ENCODE results near the gene WWOX. TPM values are rescaled to one million over a fixed set of nuclear protein-coding genes. Genes with fewer than 3 reads are reported as not detected.

Gene WWOX
- total RNA-seq, 1 donor from 2014 or later: 7.3 TPM

DNA sequence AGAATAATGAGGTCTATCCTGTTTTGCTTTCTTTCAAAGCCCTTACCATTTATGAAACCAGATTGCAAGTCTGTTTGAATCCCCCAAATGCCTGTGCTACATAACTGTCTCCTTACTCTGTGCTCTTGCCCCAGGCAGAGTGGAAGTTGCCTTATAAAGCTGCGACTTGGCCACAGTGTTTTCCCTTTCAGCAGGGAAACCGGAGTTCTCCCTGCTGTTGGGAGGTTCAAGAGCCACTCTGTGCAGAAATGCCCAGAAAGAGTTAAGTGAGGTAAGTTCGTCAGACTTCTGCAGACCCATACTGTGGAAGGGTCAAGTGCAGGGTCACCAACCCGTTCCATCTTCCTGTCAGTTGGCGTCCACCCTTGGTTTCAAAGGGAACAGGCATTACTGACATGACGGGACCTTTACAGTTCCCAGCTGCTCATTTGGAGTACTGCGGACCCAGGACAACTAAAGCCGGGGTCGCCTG is 508.9 kb downstream of the WWOX start:
- no peaks in the 10 kb centered on the region for H3K27me3 ChIP-seq (ENCODE audit: insufficient read depth, low read length)
- Mint-ChIP-seq H3K9me3 (ENCODE audit: unreplicated experiment) (no peaks in the 10 kb centered on the region), H3K4me3 (ENCODE audit: unreplicated experiment) (no peak overlapping the region), H3K36me3 (ENCODE audit: low read depth, unreplicated experiment) (no peaks in the 10 kb centered on the region), H3K27me3 (ENCODE audit: low read depth, unreplicated experiment) (no peaks in the 10 kb centered on the region), H3K27ac (ENCODE audit: unreplicated experiment) (no peak overlapping the region), H3K4me1 (ENCODE audit: low read depth, unreplicated experiment) (peaks cover 17% of the 10 kb centered on the region)
- no peak overlapping the region for H2AFZ ChIP-seq (ENCODE audit: low read depth, low read length)
- H3K9ac ChIP-seq (ENCODE audit: low read length): no peak overlapping the region
- FAIRE-seq (no peak), DNase-seq (ENCODE audit: low read depth) (no peak)
- no peak overlapping the region for H3K4me2 ChIP-seq (ENCODE audit: low read length)
- H3K4me1 ChIP-seq (ENCODE audit: insufficient read depth, low read length): no peaks in the 10 kb centered on the region
- TF ChIP-seq, protein P1, sequence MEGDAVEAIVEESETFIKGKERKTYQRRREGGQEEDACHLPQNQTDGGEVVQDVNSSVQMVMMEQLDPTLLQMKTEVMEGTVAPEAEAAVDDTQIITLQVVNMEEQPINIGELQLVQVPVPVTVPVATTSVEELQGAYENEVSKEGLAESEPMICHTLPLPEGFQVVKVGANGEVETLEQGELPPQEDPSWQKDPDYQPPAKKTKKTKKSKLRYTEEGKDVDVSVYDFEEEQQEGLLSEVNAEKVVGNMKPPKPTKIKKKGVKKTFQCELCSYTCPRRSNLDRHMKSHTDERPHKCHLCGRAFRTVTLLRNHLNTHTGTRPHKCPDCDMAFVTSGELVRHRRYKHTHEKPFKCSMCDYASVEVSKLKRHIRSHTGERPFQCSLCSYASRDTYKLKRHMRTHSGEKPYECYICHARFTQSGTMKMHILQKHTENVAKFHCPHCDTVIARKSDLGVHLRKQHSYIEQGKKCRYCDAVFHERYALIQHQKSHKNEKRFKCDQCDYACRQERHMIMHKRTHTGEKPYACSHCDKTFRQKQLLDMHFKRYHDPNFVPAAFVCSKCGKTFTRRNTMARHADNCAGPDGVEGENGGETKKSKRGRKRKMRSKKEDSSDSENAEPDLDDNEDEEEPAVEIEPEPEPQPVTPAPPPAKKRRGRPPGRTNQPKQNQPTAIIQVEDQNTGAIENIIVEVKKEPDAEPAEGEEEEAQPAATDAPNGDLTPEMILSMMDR (IDR thresholded peaks at IDR 0.05; ENCODE audit: insufficient read depth, low read depth, low read length): no peak
- no peak for TF ChIP-seq EZH2 (IDR thresholded peaks at IDR 0.05; ENCODE audit: insufficient read depth, low read length)
- H3K36me3 ChIP-seq (ENCODE audit: insufficient read depth, low read length): no peaks in the 10 kb centered on the region
- H3K9me3 ChIP-seq (ENCODE audit: insufficient read depth, low read depth, low read length): no peaks in the 10 kb centered on the region
- no peak overlapping the region for H3K27ac ChIP-seq (ENCODE audit: low read depth, low read length)
- H3K79me2 ChIP-seq (ENCODE audit: insufficient read depth, low read length): no peaks in the 10 kb centered on the region
- no peak overlapping the region for H3K4me3 ChIP-seq (ENCODE audit: insufficient read depth, low read depth, low read length)
- H4K20me1 ChIP-seq (ENCODE audit: insufficient read depth, low read length): no peaks in the 10 kb centered on the region

DNA sequence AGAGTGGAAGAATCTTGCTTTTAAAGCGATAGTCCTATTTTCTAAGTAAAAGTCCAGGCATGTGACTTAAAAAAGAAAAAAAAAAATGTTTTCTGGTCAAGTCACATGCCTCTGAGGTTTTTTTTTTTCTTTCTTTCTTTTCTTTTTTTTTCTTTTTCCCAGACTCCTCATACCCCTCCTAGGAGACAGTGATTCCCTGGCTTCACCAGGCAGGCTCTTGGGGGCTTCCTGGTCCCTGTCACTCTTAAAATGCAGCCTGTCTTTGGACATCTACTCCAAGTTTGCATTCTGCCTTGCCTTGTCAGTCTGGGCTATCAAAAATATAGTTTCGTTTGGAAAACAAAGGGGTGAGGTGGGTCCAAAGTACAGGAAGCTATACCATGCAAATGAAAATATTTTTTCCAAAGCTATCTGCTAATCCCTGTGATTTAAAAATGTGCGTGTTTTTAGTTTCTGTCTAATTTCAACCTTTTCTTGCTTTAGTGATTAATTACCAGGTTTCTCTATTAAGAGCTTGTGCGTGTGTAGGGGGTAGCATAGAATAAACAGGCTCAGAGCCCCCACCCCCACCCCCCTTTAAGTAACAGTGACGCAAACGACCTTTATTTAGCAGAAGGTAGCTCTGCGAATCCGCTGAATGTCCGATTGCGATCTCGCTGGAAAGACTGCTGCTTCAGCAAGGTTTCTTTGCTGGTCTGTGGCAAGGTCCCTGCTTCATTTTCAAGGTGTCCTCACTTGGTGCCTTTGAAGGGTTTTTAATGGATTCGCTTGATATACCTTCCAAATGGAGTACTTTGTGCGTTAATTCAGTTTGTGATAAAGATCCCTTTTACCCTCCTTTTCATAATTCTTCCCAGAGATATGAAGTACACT is 510.2 kb downstream of the WWOX start:
- no peak for DNase-seq (ENCODE audit: low read depth)
- FAIRE-seq: no peak
- no peak overlapping the region for H3K27ac ChIP-seq (ENCODE audit: low read depth, low read length)
- H3K79me2 ChIP-seq (ENCODE audit: insufficient read depth, low read length): no peaks in the 10 kb centered on the region
- H4K20me1 ChIP-seq (ENCODE audit: insufficient read depth, low read length): no peaks in the 10 kb centered on the region
- Mint-ChIP-seq H3K36me3 (ENCODE audit: low read depth, unreplicated experiment) (no peaks in the 10 kb centered on the region), H3K9me3 (ENCODE audit: unreplicated experiment) (no peaks in the 10 kb centered on the region), H3K27me3 (ENCODE audit: low read depth, unreplicated experiment) (no peaks in the 10 kb centered on the region), H3K4me1 (ENCODE audit: low read depth, unreplicated experiment) (peaks cover 17% of the 10 kb centered on the region), H3K4me3 (ENCODE audit: unreplicated experiment) (no peak overlapping the region), H3K27ac (ENCODE audit: unreplicated experiment) (peak overlapping the region; percentile 43)
- H3K4me2 ChIP-seq (ENCODE audit: low read length): no peak overlapping the region
- H3K9ac ChIP-seq (ENCODE audit: low read length): no peak overlapping the region
- H3K27me3 ChIP-seq (ENCODE audit: insufficient read depth, low read length): no peaks in the 10 kb centered on the region
- H3K9me3 ChIP-seq (ENCODE audit: insufficient read depth, low read depth, low read length): no peaks in the 10 kb centered on the region
- H3K4me1 ChIP-seq (ENCODE audit: insufficient read depth, low read length): no peaks in the 10 kb centered on the region
- no peaks in the 10 kb centered on the region for H3K36me3 ChIP-seq (ENCODE audit: insufficient read depth, low read length)
- no peak for TF ChIP-seq EZH2 (IDR thresholded peaks at IDR 0.05; ENCODE audit: insufficient read depth, low read length)
- TF ChIP-seq, protein P1 (IDR thresholded peaks at IDR 0.05; ENCODE audit: insufficient read depth, low read depth, low read length): no peak
- H3K4me3 ChIP-seq (ENCODE audit: insufficient read depth, low read depth, low read length): no peak overlapping the region
- no peak overlapping the region for H2AFZ ChIP-seq (ENCODE audit: low read depth, low read length)

- H3K9me3 ChIP-seq (ENCODE audit: insufficient read depth, low read depth, low read length): no peaks in the 10 kb centered on the region
- H3K4me2 ChIP-seq (ENCODE audit: low read length): no peak overlapping the region
- FAIRE-seq (no peak), DNase-seq (ENCODE audit: low read depth) (no peak)
- H3K4me3 ChIP-seq (ENCODE audit: insufficient read depth, low read depth, low read length): no peak overlapping the region
- no peaks in the 10 kb centered on the region for H3K27me3 ChIP-seq (ENCODE audit: insufficient read depth, low read length)
- H4K20me1 ChIP-seq (ENCODE audit: insufficient read depth, low read length): no peaks in the 10 kb centered on the region
- no peak overlapping the region for H3K9ac ChIP-seq (ENCODE audit: low read length)
- H3K4me1 ChIP-seq (ENCODE audit: insufficient read depth, low read length): no peaks in the 10 kb centered on the region
- Mint-ChIP-seq H3K4me3 (ENCODE audit: unreplicated experiment) (no peak overlapping the region), H3K9me3 (ENCODE audit: unreplicated experiment) (no peaks in the 10 kb centered on the region), H3K36me3 (ENCODE audit: low read depth, unreplicated experiment) (no peaks in the 10 kb centered on the region), H3K4me1 (ENCODE audit: low read depth, unreplicated experiment) (peaks cover 14% of the 10 kb centered on the region), H3K27ac (ENCODE audit: unreplicated experiment) (no peak overlapping the region), H3K27me3 (ENCODE audit: low read depth, unreplicated experiment) (no peaks in the 10 kb centered on the region)
- no peak for TF ChIP-seq EZH2 (IDR thresholded peaks at IDR 0.05; ENCODE audit: insufficient read depth, low read length)
- TF ChIP-seq, protein P1 (IDR thresholded peaks at IDR 0.05; ENCODE audit: insufficient read depth, low read depth, low read length): no peak
- no peak overlapping the region for H3K27ac ChIP-seq (ENCODE audit: low read depth, low read length)
- H3K79me2 ChIP-seq (ENCODE audit: insufficient read depth, low read length): no peaks in the 10 kb centered on the region
- H2AFZ ChIP-seq (ENCODE audit: low read depth, low read length): no peak overlapping the region
- H3K36me3 ChIP-seq (ENCODE audit: insufficient read depth, low read length): no peaks in the 10 kb centered on the region
Observed at GRCh38 chr16:78611318-78611717, 511.9 kb downstream of the WWOX start.
